Measurements from ENCODE around the gene C6orf15.

The C6orf15 gene

GRCh38 chr6:31129130-31129529 is 16.8 kb upstream of the C6orf15 start:
- DNase-seq: no peak

- DNase-seq: peak; percentile 70 to 80
These were observed 15.8 kb upstream of the C6orf15 start for GRCh38 chr6:31128093-31128676.

GRCh38 chr6:31126396-31127175 is 14.2 kb upstream of the C6orf15 start:
- DNase-seq: no peak

- no peak for DNase-seq
These were observed 13.4 kb upstream of the C6orf15 start for GRCh38 chr6:31125586-31126363.

GRCh38 chr6:31125162-31125561 is 12.8 kb upstream of the C6orf15 start:
- DNase-seq: no peak

- no peak for DNase-seq
These were observed 10.7 kb upstream of the C6orf15 start for GRCh38 chr6:31122791-31123706.

GRCh38 chr6:31121131-31121790 is 8.9 kb upstream of the C6orf15 start:
- no peak for DNase-seq

GRCh38 chr6:31120151-31120915 is 8.0 kb upstream of the C6orf15 start, which contains the start of gene CDSN:
Gene CDSN (minus strand): TSS chr6:31120446. CDS start chr6:31120419, 27 bp downstream.
- DNase-seq: no peak

- no peak for DNase-seq
These were observed 5.8 kb upstream of the C6orf15 start for GRCh38 chr6:31118178-31118577.

- DNase-seq: no peak
These were observed 4.4 kb upstream of the C6orf15 start for GRCh38 chr6:31116661-31117385.

GRCh38 chr6:31115941-31116560 is 3.7 kb upstream of the C6orf15 start:
- no peak for DNase-seq

- DNase-seq: no peak
These were observed 2.8 kb upstream of the C6orf15 start for GRCh38 chr6:31114970-31115849.

GRCh38 chr6:31114541-31114878 is 2.1 kb upstream of the C6orf15 start, which contains the start of gene PSORS1C1:
Gene PSORS1C1 (plus strand): TSS chr6:31114800. CDS start chr6:31129633, 14,833 bp downstream.
- DNase-seq: no peak

GRCh38 chr6:31113861-31114540 is 1.6 kb upstream of the C6orf15 start:
- no peak for DNase-seq

GRCh38 chr6:31111712-31112111 is 663 bp downstream of the C6orf15 start:
- no peak for DNase-seq

GRCh38 chr6:31110825-31111582 is 1.4 kb downstream of the C6orf15 start:
- no peak for DNase-seq

- DNase-seq: no peak
These were observed 5.3 kb downstream of the C6orf15 start for GRCh38 chr6:31107052-31107451.

- DNase-seq: no peak
These were observed 9.2 kb downstream of the C6orf15 start for GRCh38 chr6:31103136-31103535.

Data from activated CD4-positive, alpha-beta T cell treated with anti-CD3 and anti-CD28 coated beads, Interleukin-2, amount 50 U/mL, for 4 hours (primary cell).